GM21360 (cell line): ENCODE results near the gene TRPC1.
"Not testable (repeated sequence)": the region's sequence is repeated elsewhere in the genome, so short reads cannot be mapped to it uniquely, and the experiment has no call there.

ENCODE experiments used
- ATAC-seq: cut with Tn5 transposase; IDR thresholded peaks from one replicate; pipeline ENCODE4 v1.9.1; 2021; ENCODE audit warnings: mild to moderate bottlenecking, moderate library complexity; ENCODE audit not compliant: unreplicated experiment

The TRPC1 gene

DNA sequence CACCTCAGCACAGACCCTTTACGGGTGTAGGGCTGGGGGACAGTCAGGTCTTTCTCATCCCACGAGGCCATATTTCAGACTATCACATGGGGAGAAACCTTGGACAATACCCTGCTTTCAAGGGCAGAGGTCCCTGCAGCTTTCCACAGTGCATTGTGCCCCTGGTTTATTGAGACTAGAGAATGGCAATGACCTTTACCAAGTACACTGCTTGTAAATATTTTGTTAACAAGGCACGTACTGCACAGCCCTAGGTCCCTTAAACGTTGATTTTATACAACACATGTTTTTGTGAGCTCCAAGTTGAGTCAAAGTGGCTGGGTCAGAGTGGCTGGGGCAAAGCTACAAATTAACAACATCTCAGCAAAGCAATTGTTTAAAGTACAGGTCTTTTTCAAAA is 28.8 kb downstream of the TRPC1 start:
- ATAC-seq, result not testable (repeated sequence)

DNA sequence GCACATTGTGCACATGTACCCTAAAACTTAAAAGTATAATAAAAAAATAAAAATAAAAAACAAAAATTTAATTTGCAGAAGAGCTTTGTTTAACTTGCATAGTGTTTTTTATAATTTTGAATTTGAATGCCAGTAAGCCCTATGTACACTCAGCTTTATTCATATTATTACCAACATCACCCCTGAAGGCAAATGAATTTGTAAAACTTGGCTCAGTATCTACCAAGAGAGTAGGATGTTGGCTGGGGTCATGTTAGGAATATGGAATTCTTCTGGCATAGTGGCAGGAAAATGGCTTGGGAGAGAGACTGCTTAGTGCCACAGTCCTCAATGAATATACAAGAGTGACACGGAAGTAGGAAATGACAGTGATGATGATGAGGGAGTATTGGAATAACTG is 30.7 kb downstream of the TRPC1 start:
- ATAC-seq, result no peak

DNA sequence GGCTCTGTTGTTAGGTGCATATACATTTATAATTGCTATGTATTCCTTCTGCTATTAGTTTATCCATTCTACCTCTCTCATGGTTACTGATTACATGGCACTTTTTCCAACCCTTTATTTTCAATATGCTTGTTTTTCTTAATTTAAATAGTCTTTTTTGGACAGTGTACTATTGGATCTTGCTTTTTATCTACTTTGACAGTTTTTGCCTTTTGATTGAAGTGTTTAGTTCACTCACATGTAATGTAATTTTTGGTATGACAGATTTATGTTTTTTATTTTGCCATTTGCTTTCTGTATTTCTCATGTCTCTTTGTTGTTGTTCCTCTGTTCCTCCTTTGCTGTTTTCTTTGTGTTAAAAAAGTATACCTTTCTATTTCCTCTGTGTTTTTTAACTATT is 44.5 kb downstream of the TRPC1 start:
- ATAC-seq, result no peak

DNA sequence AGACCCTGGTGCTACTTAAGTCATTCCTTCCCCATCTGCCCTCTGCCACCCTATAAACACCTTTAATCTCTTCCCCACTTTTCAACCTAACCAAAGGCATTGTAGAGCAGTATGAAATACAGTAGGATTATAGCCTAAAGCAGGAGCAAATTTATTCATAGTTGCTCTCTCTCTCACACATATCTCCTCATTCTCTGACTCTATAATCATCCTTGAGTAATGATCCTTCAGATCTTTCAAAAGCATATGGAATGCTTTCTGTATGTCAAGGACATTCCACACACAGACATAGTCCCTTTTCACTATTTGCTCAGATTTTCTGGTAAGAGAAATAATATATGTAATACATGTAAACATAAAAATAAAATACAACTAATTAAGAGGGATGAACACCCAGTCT is 54.1 kb downstream of the TRPC1 start:
- no peak for ATAC-seq

DNA sequence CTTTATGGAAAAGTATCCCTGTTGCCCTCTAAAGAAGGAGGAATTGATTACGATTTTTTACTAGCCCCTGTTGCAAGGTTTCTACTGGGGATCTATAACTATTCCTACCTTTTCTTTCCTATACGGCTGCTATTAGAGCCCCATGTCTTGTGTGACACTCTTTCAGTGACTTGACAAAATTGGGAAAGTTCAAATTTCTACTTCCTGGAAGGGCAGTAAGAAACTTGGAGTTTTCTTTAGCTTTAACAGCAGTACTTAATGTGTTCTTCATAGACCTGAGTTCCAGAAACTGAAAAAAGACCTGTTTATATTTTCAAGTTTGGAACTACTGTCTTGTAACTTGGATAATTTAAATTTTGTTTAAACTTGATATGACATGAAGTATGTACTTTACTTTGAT is 54.7 kb downstream of the TRPC1 start:
- ATAC-seq, result no peak

DNA sequence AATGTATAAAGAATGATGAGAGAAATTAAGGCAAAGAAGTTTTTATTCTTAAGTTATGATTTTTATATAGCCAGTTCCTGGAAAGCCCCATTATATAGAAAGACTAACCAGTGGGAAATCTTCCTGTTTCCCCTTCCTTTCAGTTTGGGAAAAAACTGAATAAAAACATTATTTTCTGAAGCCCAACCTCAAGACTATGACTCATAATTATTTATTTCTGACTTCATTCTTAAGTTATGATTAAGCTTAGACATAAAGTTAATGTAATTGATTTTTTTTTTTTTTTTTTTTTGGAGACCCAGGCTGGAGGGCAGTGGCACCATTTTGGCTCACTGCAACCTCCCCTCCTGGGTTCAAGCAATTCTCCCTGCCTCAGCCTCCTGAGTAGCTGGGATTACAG is 55.8 kb downstream of the TRPC1 start:
- no peak for ATAC-seq

DNA sequence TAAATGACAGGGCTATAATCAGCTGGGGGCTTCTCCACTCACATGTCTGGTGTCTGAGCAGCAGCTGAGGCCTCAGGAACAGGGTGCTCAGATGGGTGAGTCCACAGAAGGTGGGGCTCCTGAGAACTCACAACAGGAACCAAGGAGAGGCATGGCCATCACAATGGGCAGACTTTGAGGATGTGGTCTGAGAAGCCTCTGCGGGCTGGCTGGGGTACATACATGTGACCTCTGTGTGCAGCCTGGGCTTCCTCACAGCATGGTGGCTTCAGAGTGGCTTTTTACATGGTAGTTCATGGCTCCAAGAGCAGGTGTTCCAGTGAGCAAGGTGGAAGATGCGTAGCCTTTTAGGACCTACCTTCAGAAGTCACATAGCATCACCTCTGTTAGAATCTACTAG is 58.8 kb downstream of the TRPC1 start:
- ATAC-seq, result no peak

DNA sequence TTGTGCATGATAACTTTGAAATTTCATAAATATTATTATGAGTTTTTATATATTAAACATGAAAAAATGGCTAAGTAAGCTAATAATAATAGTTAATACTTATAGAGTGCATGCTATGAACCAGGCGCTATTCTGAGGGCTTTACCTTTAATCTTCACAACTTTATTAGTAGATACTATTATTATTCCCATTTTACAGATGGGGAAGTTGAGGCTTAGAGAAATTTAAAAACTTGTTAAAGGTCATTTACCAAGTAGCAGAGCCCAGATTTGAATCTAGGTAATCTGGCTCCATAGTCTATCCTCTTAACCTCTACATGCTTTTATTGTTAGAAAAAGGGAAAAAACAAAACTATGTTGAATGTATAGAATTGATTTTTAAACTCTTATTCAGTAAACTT is 60.4 kb downstream of the TRPC1 start:
- no peak for ATAC-seq

DNA sequence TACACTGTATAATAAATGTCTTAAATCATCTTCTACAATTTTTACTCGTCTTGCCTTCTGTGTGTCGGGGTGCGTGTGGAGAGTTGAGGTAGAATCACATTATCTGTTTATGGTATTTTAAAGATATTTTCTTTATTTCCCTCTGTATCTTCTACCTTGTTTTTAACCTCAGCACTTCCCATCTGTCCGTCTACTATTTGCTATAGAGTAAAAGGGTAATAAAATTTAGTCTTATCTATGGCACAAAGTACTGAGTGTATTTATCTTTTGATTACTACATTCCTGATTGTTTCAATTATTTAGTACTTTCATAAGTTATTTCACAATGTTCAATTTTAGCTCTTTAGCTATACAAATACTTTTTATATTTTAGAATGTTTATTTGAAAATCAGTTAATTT is 62.2 kb downstream of the TRPC1 start:
- no peak for ATAC-seq

DNA sequence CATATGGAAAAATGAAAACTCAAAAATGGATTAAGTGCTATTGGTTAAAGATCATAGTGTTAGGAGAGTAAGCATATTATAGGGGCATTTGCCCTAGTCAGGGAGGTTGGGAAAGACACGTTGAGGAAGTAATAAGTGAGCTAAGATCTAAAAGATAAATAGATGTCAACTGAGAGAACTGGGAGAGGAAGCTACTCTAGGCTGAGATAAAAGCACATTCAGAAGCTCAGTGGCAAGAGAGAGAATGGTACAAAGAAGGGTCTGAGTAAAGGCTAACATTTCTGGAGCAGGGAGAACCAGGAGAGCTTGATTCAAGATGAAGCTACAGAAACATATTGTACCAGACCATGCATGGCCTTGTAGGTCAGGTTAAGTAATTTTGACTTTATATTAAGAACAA is 63.9 kb downstream of the TRPC1 start:
- no peak for ATAC-seq

DNA sequence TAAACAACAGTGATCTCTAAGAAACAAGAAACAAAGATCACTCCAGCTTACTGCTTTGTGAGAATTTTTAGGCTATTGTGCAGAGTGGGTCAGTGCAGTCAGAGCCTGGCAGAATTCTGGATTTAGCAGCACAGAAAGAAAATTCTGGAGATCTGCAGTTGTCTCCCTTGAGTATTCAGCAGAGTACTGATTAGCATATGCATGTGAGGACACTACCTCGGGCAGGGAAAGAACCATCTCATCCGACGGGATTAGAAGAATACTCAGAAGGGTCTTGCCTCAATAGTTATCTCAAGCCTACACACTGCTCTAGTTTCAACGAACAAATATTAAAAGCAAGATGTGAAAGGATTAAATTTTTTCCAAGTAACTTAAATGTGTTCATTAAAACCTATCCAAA is 70.7 kb downstream of the TRPC1 start:
- no peak for ATAC-seq

DNA sequence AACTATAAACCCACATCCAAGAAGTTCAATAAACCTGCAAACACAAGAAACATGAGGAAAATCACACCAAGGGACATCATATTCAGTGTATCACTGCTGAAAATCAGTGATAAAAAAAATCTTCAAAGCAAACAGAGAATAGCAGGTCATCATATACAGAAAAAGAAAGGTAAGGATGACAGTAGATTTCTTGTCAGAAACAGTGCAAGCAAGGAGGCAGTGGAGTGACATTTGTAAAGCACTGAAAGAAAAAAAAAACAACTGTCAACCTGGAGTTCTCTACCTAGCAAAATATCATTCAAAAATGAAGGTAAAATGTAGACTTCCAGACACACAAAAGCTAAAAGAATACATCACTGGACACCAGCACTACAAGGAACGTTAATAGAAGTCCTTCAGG is 71.5 kb downstream of the TRPC1 start:
- no peak for ATAC-seq

DNA sequence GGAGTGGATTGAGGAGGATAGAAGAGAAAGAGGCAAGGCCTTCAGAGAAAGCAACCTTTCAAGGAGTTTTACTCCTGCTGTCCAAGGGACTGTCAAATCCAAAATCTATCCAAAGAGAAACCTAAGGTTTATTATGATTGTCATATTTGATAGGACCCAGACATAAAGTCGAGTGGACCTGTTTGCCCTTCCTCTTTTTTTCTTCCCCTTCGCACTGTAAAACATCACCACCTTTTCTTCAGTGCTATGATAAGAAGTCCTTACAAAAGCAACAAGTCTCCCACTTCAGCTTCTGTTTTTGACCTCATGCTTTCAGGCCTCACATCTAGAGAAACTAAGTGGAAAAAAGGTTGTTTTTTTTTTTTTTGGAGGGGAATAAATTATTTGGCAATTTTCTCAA is 73.0 kb downstream of the TRPC1 start:
- no peak for ATAC-seq

DNA sequence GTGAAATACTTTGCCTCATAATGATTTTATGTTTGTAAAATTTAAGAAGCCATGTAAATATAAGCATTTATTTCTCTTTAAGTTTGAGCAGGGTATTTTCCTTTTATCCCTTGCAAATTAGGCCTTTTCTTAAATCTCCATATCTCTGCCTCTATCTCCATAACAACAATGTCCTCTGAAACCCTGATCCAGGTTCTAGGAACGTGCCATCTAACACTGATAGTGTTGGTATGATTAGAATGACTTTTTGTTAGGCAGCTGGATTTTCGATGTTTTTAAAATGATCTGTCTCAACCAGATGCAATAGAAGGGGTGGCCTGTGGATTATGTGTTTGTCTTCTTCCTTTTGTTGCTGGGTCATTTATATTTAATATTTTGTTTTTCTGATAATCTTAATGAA is 77.9 kb downstream of the TRPC1 start:
- no peak for ATAC-seq

DNA sequence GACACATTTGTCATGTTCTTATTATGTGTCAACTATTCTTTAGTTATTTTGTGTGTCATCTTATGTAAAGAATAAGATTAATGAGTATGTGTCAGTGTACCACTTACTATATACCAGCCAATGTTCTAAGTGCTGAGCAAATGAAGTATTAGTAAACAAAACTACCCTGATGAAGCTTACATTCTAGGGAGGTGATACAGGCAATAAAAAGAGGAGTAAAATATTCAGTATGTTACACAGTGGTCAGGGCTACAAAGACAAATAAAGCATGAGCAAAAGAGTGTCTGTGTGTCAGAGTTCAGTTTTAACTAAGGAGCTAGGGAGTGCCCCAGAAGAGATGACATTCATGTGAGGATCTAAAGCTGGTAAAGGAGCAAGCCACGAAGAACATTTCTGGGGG is 79.1 kb downstream of the TRPC1 start:
- no peak for ATAC-seq

DNA sequence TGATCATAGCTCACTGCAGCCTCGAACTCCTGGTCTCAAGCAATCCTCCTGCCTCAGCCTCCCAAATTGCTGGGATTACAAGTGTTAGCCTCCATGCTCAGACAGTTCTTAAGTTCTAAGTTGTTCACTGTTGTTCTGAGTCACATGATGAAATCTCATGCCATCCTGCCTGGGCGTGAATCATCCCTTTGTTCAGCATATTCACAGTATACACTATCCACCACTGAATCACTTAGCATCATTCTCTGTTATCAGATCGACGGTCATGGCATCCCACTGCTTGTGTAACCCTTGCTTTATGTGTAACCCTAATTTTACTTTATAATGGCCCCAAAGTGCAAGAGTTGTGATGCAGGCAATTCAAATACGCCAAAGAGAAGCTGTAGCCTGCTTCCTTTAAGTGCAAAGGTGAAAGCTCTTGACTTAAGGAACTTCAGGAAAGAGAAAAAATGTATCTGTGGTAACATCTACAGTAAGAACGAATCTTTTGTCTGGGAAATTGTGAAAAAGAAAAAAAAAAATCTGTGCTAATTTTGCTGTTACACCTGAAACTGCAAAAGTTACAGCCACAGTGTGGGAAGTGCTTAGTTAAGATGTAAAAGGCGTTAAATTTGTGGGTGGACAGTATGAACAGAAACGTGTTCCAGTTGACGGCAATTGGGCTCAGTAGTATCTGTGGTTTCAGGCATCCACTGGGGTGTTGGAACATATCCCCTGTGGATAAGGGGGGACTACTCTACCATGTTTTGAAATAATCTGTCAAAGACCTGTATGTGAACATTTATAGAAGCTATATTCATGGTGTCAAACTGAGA is 84.5 kb downstream of the TRPC1 start:
- no peak for ATAC-seq

DNA sequence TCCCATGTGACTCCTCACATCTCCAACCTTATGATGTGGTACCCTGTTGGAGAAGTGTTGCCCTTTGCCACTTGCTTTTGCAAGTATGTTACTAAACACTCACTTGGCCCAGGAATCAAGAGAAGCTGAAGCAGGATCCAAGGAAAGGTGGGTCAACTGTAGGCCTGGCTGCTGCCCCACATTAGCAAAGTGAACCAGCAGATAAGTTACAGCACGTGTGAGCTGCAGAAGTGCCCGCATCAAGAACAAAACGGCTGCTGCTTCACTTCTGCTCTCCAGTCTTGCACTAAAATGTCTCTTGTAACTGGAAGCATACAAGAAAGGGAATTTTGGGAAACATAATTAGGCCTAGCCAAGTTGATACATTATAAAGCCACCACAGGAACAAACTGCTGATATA is 85.4 kb downstream of the TRPC1 start:
- no peak for ATAC-seq

DNA sequence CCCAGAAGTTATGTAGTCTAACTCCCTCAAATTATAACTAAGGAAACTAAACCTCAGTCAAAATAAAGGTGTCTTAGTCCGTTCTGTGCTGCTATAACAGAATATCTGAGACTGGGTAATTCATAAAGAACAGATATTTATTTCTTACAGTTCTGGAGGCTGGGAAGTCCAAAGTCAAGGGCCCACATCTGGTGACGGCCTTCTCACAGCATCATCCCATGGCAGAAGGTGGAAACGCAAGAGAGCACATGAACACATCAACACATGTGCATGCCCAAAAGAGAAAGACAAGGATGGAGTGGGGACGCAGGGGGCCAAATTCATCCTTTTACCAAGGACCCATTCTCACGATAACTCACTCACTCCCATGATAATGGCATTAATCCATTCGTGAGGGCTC is 92.0 kb downstream of the TRPC1 start:
- ATAC-seq, result no peak

DNA sequence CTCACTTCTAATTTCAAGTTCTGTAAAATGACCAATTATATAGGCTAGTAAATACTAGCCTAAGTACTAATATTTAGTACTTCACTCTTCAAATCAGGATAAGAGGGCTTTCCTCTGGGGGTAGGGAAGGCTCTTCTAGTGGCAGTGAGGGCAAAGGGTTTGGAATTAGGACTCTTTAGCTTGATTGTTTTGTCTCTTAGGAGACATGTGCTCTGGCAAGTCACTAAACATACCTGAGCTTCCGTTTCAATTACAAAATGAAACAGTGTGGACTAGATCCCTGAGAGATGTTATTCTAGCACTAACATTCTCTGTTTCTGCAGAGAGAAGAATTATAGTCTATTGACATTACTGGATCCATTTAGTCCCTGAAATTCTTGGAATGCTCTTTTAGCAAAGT is 93.5 kb downstream of the TRPC1 start:
- ATAC-seq, result no peak

DNA sequence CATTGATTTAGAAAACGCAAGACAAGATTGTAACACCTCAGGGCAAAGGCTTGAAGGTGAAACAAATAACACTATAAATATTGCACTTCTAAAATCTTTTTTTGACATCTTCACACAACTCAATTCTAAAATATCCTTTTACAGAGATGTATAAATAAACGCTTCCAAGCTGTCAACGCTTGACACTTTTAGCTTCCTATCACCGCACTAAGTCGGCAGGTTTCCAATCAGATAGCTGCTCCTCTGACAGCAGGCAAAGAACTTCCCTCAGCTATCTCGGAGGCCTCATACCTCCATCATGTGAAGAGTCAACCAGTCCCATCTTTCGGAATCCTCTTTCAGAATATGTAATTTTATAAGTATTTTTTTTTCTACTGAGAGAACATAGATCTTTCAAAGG is 94.1 kb downstream of the TRPC1 start:
- no peak for ATAC-seq

DNA sequence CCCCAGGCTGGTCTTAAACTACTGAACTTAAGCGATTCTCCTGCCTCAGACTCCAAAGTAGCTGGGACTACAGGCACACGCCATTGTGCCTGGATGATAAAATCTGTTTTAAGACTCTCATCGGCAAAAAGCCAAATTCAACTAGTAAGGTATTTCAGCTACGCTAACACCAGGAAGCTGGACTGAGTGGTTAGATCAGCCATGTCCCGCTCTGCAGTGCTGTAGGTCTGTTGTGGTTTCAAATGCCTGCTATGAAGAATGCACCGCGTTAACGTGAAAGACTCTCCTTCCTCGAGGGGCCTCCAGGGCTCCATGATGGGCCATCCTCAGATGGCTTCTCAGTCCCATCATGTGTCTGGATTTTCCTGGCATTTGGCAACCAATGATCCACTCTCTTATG is 94.8 kb downstream of the TRPC1 start:
- no peak for ATAC-seq

DNA sequence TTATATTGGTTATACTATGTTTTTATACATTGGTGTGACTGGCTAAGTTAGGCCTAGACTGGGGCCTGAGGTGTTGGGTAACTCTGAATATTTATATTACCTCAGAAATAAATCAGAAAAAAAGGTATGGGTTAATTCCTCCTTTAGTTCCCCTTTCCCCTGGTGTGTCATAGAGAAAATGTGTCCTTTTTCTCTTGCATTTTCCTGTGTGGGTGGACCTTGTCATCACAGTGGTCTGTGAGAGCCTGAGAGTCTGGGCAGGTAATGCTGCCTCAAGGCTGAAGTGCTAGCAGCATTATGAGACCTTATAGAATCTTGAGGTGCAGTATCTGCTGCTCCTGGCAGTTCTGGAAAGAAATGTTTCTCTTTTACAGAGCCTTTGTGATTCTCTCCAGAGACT is 95.3 kb downstream of the TRPC1 start:
- ATAC-seq, result no peak

DNA sequence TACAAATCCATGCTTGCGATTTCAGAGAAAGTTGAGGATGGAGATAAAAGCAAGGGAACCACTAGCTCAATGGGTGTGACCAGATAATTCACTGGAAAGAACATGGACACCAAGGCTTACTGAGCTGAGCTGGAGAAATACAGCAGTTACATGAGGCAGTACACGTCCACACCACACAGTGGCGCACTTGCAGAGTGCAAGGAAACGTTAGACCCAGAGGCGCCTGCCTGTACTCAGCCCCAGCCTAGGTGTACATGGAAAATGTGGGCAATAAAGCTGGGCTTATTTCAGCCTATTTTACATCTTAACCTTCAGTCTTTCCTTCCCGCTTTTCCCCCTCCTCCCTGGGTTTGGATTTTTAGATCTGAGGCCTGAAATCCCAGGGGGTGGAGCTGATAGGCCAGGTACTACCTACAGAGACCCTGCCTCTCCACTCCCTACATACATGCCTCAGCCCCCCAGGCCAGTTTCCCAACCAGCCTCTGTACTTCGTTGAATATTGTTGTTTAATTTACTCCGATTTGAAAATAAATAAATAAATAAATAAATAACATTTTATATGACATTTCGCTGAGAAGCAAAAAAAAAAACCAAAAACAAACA is 105.0 kb downstream of the TRPC1 start:
- ATAC-seq, result peak; percentile 89
